Measurements from ENCODE around the gene PPL.
"Not testable (repeated sequence)": the region's sequence is repeated elsewhere in the genome, so short reads cannot be mapped to it uniquely, and the experiment has no call there.

PPL gene

GRCh38 chr16:4900750-4901149 lies 36.2 kb downstream of the PPL start:
- no peak for DNase-seq (ENCODE audit: extremely low read depth, low read depth)
- no peak for TF ChIP-seq CTCF (IDR thresholded peaks at IDR 0.05; ENCODE audit: low read depth, low read length)

GRCh38 chr16:4900036-4900435 lies 36.9 kb downstream of the PPL start:
- DNase-seq (ENCODE audit: extremely low read depth, low read depth) = no peak

GRCh38 chr16:4899474-4899846 lies 37.5 kb downstream of the PPL start:
- no peak for DNase-seq (ENCODE audit: extremely low read depth, low read depth)
- no peak for TF ChIP-seq CTCF (IDR thresholded peaks at IDR 0.05; ENCODE audit: low read depth, low read length)

More at GRCh38 chr16:4900036-4900435, 36.9 kb downstream of the PPL start:
- TF ChIP-seq CTCF (IDR thresholded peaks at IDR 0.05; ENCODE audit: low read depth, low read length) = no peak

DNA sequence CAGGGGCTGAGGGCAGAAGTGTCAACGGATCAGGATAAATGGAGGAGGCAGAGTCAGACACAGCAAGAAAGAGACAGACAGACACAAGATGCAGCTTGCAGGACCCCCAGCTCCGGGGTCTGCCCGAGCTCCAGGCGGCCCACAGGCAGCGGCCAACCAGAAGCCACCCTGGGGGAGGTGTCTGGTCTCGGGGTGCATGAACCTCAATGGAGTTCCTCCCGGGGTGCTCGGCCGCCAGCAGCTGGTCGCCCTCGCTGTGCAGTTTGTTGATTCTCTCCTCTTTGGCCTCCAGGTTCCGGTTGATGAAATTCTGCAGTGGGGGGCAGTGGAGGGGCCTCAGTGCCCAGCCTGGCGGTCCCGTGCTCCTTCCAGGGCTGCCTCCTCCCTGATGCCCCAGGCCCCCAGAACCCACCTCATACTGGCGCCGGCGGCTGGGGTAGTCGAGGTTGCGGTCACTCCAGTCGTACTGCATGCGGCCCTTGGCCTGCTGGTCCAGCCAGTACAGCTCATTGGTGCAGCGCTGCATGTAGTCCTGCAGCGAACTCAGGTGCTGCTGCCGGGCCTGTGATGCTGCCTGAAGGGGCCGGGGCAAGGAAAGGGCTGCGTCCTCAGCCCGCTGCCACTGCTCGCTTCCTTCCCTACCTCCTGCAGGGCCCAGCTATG lies 38.0 kb downstream of the PPL start:
- no peak for DNase-seq (ENCODE audit: extremely low read depth, low read depth)
- no peak for TF ChIP-seq CTCF (IDR thresholded peaks at IDR 0.05; ENCODE audit: low read depth, low read length)

GRCh38 chr16:4897328-4897727 lies 39.6 kb downstream of the PPL start:
- DNase-seq (ENCODE audit: extremely low read depth, low read depth) = no peak
- no peak for TF ChIP-seq CTCF (IDR thresholded peaks at IDR 0.05; ENCODE audit: low read depth, low read length)

DNA sequence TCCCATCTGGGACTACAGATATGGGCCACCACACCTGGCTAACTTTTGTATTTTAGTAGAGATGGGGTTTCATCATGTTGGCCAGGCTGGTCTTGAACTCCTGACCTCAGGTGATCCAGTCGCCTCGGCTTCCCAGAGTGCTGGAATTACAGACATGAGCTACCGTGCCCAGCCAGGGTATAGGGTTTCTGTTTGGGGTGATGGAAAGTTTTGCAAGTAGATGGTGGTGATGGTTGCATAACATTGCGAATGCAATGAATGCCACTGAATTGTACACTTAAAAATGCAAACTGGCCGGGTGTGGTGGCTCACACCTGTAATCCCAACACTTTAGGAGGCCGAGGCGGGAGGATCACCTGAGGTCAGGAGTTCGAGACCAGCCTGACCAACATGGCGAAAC lies 40.2 kb downstream of the PPL start:
- not testable (repeated sequence) for DNase-seq (ENCODE audit: extremely low read depth, low read depth)

DNA sequence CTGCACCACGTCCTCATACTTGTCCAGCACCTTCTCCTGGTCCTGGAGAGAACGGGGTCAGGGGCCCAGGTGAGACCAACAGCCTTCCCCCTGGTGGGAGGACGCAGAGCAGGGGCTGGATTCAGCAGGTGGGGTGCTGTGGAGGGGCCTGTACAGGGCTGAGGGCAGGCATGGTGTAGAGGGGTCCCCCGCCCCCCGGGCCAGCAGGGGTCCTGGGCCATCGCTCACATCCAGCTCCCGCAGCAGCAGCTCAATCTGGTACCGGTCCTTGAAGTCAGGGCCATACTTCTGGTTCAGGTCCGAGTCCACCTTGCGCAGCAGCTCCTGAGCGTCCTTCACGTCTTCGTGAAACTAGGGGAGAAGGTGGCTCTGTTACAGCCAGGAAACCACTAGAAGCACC lies 41.6 kb downstream of the PPL start:
- no peak for TF ChIP-seq CTCF (IDR thresholded peaks at IDR 0.05; ENCODE audit: low read depth, low read length)
- DNase-seq (ENCODE audit: extremely low read depth, low read depth) = no peak

Data from AG09319 (cell line).